Hippocampal formation (tissue), 2 donors: ENCODE data around the gene JPH2.

Experiments
- DNase-seq, 2 donors: peaks; one replicate each; lab custom pipeline; 2025; lab: John Stamatoyannopoulos, UW

Gene JPH2

GRCh38 chr20:44099832-44100231 is 87.2 kb downstream of the JPH2 start:
- DNase-seq, result no peak

GRCh38 chr20:44098657-44099056 is 88.3 kb downstream of the JPH2 start:
- no peak for DNase-seq

GRCh38 chr20:44098256-44098630 is 88.7 kb downstream of the JPH2 start:
- no peak for DNase-seq

GRCh38 chr20:44097521-44098255 is 89.3 kb downstream of the JPH2 start:
- DNase-seq, result no peak

GRCh38 chr20:44095831-44096230 is 91.2 kb downstream of the JPH2 start:
- DNase-seq, result no peak

- no peak for DNase-seq
Observed at GRCh38 chr20:44093249-44093582, 93.8 kb downstream of the JPH2 start.

- DNase-seq, result no peak
Observed at GRCh38 chr20:44092551-44093248, 94.3 kb downstream of the JPH2 start.

GRCh38 chr20:44091026-44091425 is 96.0 kb downstream of the JPH2 start:
- DNase-seq, result no peak

GRCh38 chr20:44089987-44090674 is 96.9 kb downstream of the JPH2 start:
- DNase-seq, result no peak

GRCh38 chr20:44087857-44088120 is 99.2 kb downstream of the JPH2 start:
- DNase-seq, result no peak

GRCh38 chr20:44087051-44087856 is 99.7 kb downstream of the JPH2 start:
- peak in 1 of 2 donors; percentile 12 for DNase-seq

GRCh38 chr20:44085616-44086434 is 101.2 kb downstream of the JPH2 start:
- no peak for DNase-seq

GRCh38 chr20:44084891-44085290 is 102.1 kb downstream of the JPH2 start:
- no peak for DNase-seq

GRCh38 chr20:44084439-44084838 is 102.5 kb downstream of the JPH2 start:
- no peak for DNase-seq

GRCh38 chr20:44083220-44083933 is 103.6 kb downstream of the JPH2 start:
- no peak for DNase-seq

GRCh38 chr20:44081888-44082287 is 105.1 kb downstream of the JPH2 start:
- DNase-seq, result no peak

- DNase-seq, result no peak
Observed at GRCh38 chr20:44081476-44081875, 105.5 kb downstream of the JPH2 start.

- DNase-seq, result peak; percentile 67 to 75
Observed at GRCh38 chr20:44080646-44081267, 106.2 kb downstream of the JPH2 start.

GRCh38 chr20:44080064-44080463 is 106.9 kb downstream of the JPH2 start:
- DNase-seq, result no peak

GRCh38 chr20:44079291-44079690 is 107.7 kb downstream of the JPH2 start:
- no peak for DNase-seq

- no peak for DNase-seq
Observed at GRCh38 chr20:44075950-44076232, 111.1 kb downstream of the JPH2 start.
